ENCODE results near the gene ZNF433. TPM values are rescaled to one million over a fixed set of nuclear protein-coding genes. Genes with fewer than 3 reads are reported as not detected.

Gene ZNF433
- not detected in 5 replicates for total RNA-seq (2022; extraction: Qiagen RNA extraction)

GRCh38 chr19:12035220-12036172, at the start of gene ZNF433:
ZNF433 (minus strand) TSS chr19:12035679; CDS start chr19:12035539, 140 bp downstream.

GRCh38 chr19:12064590-12065538, 29.4 kb upstream of the ZNF433 start, which contains the start of gene ZNF844:
ZNF844 (plus strand) TSS chr19:12064731; CDS start chr19:12064874, 143 bp downstream.

GRCh38 chr19:12052497-12053169, 17.2 kb upstream of the ZNF433 start, which contains the start of gene ZNF878:
ZNF878 (minus strand) TSS chr19:12052961; CDS start chr19:12052801, 160 bp downstream.

GRCh38 chr19:11964858-11965645, 70.4 kb downstream of the ZNF433 start, which contains the start of gene ZNF763:
ZNF763 (plus strand) TSS chr19:11965040; CDS start chr19:11965209, 169 bp downstream.

Other genes with a start within 250 kb of the ZNF433 start
- gene ZNF491, start 237.2 kb downstream of the ZNF433 start, total RNA-seq (2022; extraction: Qiagen RNA extraction): not detected in 5 replicates
- 0.02 to 0.04 TPM (median 0.03 TPM) in 3 of 5 replicates, not detected in the others for gene ZNF440, start 221.4 kb downstream of the ZNF433 start, total RNA-seq (2022; extraction: Qiagen RNA extraction)
- gene ZNF439, start 187.0 kb downstream of the ZNF433 start, total RNA-seq (2022; extraction: Qiagen RNA extraction): not detected in 5 replicates
- gene ZNF69, start 147.9 kb downstream of the ZNF433 start, total RNA-seq (2022; extraction: Qiagen RNA extraction): not detected in 5 replicates
- gene ZNF700, start 110.6 kb downstream of the ZNF433 start, total RNA-seq (2022; extraction: Qiagen RNA extraction): 0.26 to 0.55 TPM (median 0.29 TPM) in 5 replicates
- gene ZNF763, start 70.6 kb downstream of the ZNF433 start, total RNA-seq (2022; extraction: Qiagen RNA extraction): not detected in 5 replicates
- not detected in 5 replicates for gene ZNF878, start 17.3 kb upstream of the ZNF433 start, total RNA-seq (2022; extraction: Qiagen RNA extraction)
- gene ZNF844, start 29.1 kb upstream of the ZNF433 start, total RNA-seq (2022; extraction: Qiagen RNA extraction): not detected in 5 replicates
- 0.12 to 0.37 TPM (median 0.20 TPM) in 5 replicates for gene ZNF20, start 104.7 kb upstream of the ZNF433 start, total RNA-seq (2022; extraction: Qiagen RNA extraction)
- gene ZNF625, start 121.1 kb upstream of the ZNF433 start, total RNA-seq (2022; extraction: Qiagen RNA extraction): not detected in 5 replicates
- 1.2 to 2.0 TPM (median 1.7 TPM) in 5 replicates for gene ZNF136, start 127.4 kb upstream of the ZNF433 start, total RNA-seq (2022; extraction: Qiagen RNA extraction)